Neural crest cell (in vitro differentiated cells): ENCODE results near the gene MSANTD2. TPM values are rescaled to one million over a fixed set of nuclear protein-coding genes. Genes with fewer than 3 reads are reported as not detected.

ENCODE experiments used
- DNase-seq: peaks from one replicate; pipeline ENCODE4 v3.0.0; 2021; ENCODE audit warnings: low read depth, mixed read lengths, low spot score
- H3K27ac Mint-ChIP-seq: one replicate; pipeline ENCODE4 v1.8.0; 2021; ENCODE audit warnings: mild to moderate bottlenecking, mixed read lengths; ENCODE audit not compliant: unreplicated experiment
- H3K27me3 Mint-ChIP-seq: 2 replicates; pipeline ENCODE4 v1.8.0; 2021; ENCODE audit warnings: low read depth, mild to moderate bottlenecking, mixed read lengths
- H3K36me3 Mint-ChIP-seq: 2 replicates; pipeline ENCODE4 v1.8.0; 2021; ENCODE audit warnings: low read depth, mild to moderate bottlenecking, mixed read lengths
- H3K4me1 Mint-ChIP-seq: 2 replicates; pipeline ENCODE4 v1.8.0; 2021; ENCODE audit warnings: mixed read lengths
- H3K4me3 Mint-ChIP-seq: one replicate; pipeline ENCODE4 v1.8.0; 2021; ENCODE audit warnings: mild to moderate bottlenecking, mixed read lengths
- H3K9me3 Mint-ChIP-seq: 2 replicates; pipeline ENCODE4 v1.8.0; 2021; ENCODE audit warnings: mixed read lengths
- total RNA-seq: library from RNA; stranded (reverse); gene quantifications from 2 replicates; pipeline ENCODE4 v1.2.1, GENCODE V29; 2021
- TF ChIP-seq, protein P1 (sequence below): fragments of 200-600 bp; sonication (generic); conservative IDR thresholded peaks from 2 replicates; pipeline ENCODE4 v1.5.0; 2021; ENCODE audit warnings: antibody characterized with exemption, mild to moderate bottlenecking

MSANTD2 gene
- total RNA-seq, 1 donor from 2014 or later = 28.7 TPM

DNA sequence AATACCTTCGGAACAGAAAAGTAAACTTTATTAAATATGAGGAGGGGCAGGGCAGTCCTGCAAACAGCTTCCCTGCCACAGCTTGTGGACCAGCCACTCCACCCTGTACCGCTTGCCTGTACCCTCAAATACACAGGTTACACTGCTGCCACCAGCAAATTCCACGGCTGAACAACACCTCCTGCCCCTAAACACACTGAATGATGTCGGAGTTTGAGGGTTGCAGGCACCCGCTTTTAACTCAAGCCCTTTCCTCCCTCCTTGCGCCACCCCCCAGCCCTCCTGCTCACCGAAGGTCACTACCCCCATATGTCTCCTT, 52.1 kb downstream of the MSANTD2 start:
- no peak for DNase-seq
- H3K27me3 Mint-ChIP-seq = peaks cover 84% of the 10 kb centered on the region
- peaks cover 17% of the 10 kb centered on the region for H3K4me1 Mint-ChIP-seq
- H3K9me3 Mint-ChIP-seq = no peaks in the 10 kb centered on the region
- H3K36me3 Mint-ChIP-seq = peaks cover 6% of the 10 kb centered on the region
- H3K27ac Mint-ChIP-seq = no peak overlapping the region
- TF ChIP-seq, protein P1, sequence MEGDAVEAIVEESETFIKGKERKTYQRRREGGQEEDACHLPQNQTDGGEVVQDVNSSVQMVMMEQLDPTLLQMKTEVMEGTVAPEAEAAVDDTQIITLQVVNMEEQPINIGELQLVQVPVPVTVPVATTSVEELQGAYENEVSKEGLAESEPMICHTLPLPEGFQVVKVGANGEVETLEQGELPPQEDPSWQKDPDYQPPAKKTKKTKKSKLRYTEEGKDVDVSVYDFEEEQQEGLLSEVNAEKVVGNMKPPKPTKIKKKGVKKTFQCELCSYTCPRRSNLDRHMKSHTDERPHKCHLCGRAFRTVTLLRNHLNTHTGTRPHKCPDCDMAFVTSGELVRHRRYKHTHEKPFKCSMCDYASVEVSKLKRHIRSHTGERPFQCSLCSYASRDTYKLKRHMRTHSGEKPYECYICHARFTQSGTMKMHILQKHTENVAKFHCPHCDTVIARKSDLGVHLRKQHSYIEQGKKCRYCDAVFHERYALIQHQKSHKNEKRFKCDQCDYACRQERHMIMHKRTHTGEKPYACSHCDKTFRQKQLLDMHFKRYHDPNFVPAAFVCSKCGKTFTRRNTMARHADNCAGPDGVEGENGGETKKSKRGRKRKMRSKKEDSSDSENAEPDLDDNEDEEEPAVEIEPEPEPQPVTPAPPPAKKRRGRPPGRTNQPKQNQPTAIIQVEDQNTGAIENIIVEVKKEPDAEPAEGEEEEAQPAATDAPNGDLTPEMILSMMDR = no peak
- H3K4me3 Mint-ChIP-seq = peak overlapping the region; percentile 38

DNA sequence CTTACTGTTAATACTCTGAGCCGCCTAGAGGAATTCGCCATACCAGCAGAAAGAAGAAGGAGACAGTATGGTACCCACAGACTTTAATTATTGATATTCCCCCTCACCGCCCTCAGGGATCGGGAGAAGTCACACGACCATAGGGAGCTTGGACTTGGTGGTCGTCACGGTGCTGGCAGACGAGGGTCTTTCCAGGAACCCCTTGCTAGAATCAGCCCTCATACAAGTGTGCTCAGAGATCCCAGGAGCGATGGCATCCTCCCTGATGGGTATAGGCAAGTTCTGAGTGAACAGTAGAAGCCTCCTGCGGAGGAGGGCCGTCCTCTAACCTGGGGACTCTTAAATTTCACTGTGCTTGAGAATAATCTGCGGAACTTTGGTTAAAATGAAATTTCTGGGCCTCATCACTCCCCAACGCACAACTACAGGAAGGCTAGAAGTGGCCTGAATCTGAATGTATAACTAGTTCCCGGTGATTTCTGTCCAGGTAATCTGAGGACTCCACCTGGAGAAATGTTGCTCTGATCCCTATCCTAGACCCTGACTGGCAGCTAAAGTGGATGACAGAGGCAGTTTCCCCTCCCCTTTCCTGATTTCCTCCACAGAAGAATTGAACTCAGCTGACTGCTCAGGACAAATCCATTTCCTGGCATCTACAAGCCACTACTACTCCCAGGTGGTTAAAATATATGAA, 52.7 kb downstream of the MSANTD2 start:
- Mint-ChIP-seq H3K4me3 (peak overlapping the region; percentile 87), H3K36me3 (peaks cover 6% of the 10 kb centered on the region), H3K9me3 (no peaks in the 10 kb centered on the region), H3K27me3 (peaks cover 86% of the 10 kb centered on the region), H3K4me1 (peaks cover 19% of the 10 kb centered on the region), H3K27ac (no peak overlapping the region)
- no peak for DNase-seq
- TF ChIP-seq, protein P1 = no peak

DNA sequence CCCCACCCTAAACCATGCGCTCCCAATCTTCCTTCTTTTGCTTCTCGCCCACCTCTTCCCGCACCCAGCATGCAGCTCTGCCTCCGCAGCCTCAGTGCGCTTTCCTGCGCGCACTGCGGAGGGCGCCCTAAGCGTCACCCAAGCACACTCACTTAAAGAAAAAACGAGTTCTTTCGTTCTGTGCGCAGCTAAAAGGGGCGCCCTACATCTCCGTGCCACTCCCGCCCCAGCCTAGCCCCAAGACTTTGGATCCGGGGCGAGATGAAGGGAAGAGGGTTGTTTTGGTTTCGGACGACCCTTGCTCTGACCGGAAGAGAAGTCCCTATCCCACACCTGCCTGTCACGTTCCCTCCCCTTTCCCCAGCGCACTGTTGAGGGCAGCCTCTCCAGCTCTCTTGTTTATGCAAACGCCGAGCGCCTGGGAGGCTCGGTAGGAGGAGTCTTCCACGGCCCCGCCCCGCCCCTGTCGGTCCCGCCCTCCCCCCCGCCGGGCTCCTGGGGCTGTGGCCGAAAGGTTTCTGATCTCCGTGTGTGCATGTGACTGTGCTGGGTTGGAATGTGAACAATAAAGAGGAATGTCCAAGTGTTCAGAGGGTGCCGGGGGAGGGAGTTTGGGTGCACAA, 53.5 kb downstream of the MSANTD2 start:
- Mint-ChIP-seq H3K4me3 (peak overlapping the region; percentile 87), H3K4me1 (peaks cover 21% of the 10 kb centered on the region), H3K36me3 (peaks cover 6% of the 10 kb centered on the region), H3K27ac (no peak overlapping the region), H3K27me3 (peaks cover 91% of the 10 kb centered on the region), H3K9me3 (no peaks in the 10 kb centered on the region)
- TF ChIP-seq, protein P1 = peak; percentile 63
- DNase-seq = no peak

DNA sequence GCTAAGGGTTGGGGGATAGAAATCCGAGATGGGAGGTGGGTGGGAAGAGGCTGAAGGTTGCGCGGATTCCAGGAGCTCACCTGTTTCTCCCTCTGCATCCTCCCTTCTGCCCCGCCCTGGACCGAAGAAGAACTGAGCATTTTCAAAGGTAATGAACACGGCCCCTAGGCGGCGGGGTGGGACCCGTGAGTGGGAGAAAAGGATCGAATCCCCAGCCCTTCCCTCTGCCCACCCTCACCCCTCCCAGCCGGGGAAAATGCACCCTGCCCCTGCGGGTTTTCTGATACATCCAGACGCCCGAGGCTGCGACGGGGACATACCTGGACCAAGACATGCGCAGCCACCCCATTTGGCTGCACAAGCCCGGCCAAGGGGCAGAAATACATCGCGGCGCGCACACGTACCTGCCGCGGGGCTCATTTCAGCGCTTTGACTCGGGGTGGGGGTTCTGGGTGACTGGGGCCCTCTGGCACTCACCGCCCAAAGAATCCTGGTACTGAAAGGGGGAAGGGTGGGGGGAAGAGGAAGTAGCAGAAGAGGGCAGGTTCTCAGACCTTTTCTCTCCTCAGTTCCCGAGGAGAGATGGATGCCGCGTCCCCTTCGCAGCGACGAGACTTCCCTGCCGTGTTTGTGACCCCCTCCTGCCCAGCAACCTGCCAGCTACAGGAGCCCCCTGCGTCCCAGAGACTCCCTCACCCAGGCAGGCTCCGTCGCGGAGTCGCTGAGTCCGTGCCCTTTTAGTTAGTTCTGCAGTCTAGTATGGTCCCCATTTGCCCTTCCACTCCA, 54.2 kb downstream of the MSANTD2 start:
- TF ChIP-seq, protein P1 = peak; percentile 52
- Mint-ChIP-seq H3K4me1 (peaks cover 26% of the 10 kb centered on the region), H3K27ac (no peak overlapping the region), H3K36me3 (peaks cover 6% of the 10 kb centered on the region), H3K27me3 (peaks cover 97% of the 10 kb centered on the region), H3K4me3 (peak overlapping the region; percentile 87), H3K9me3 (no peaks in the 10 kb centered on the region)
- no peak for DNase-seq

DNA sequence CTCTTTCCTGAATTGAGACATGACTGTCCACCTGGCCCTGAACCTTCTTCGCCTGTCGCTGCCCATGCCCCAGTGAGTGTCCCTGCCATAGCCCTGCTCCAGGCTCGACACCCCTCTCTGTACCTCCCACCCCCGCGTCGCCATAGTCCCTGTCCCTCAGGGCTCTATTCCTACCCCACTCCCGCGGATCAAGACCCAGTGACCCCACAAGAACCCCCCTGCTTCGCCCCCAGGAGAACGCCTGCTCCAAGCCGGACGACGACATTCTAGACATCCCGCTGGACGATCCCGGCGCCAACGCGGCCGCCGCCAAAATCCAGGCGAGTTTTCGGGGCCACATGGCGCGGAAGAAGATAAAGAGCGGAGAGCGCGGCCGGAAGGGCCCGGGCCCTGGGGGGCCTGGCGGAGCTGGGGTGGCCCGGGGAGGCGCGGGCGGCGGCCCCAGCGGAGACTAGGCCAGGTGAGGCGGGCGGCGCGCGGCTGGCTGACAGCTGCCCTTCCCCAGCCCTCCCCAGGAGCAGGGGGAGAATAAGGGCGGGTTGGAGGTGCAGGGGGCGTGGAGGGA, 54.9 kb downstream of the MSANTD2 start:
- Mint-ChIP-seq H3K36me3 (peaks cover 6% of the 10 kb centered on the region), H3K4me3 (peak overlapping the region; percentile 74), H3K27ac (no peak overlapping the region), H3K4me1 (peaks cover 30% of the 10 kb centered on the region), H3K9me3 (no peaks in the 10 kb centered on the region), H3K27me3 (peaks cover 100% of the 10 kb centered on the region)
- DNase-seq = no peak
- TF ChIP-seq, protein P1 = no peak
